Measurements from ENCODE around the gene PCDHGA9. TPM values are rescaled to one million over a fixed set of nuclear protein-coding genes. Genes with fewer than 3 reads are reported as not detected.

The PCDHGA9 gene
- total and polyA plus RNA-seq, 10 of the 15 experiments (the other 5 are each of a cell fraction or from before 2014, with no cell fraction given) = 0.08 to 0.63 (median 0.29) TPM; not detected in 2

DNA sequence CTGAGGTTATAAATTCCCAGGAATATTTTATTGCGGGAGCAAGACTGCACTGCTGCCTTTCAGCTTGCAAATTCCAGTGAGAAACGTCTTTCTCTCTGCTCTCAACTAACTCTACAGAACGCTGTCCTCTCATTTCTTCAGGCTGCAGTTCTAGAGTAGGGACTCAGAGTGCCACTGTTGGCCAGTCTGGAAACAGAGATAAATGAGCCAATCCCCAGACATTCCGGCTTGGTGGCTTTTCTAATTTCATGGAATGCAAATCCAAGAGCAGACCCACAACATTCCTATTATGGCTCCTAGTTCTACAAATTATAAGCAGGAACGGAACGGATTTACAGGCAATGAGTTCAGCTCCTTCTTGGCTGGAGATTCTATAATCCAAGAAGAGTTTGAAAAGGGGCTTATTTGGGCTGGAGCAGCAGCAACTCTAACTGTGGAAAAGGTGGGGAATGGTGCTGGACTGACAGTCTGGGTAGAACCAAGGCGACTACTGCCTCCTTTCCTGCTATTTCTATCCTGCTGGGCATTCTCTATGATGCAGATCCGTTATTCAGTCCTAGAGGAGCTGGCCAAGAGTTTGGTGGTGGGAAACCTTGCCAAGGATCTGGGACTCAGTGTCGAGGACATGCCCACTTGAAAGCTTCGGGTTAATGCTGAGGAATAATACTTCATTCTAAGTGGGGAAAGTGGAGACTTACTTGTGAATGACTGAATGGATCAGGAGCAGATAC, 37.0 kb downstream of the PCDHGA9 start:
- in situ Hi-C loops (cut with MboI) = no loop called here
- no peak overlapping the region for H3K27ac ChIP-seq (ENCODE audit: control insufficient read depth, insufficient read depth)
- ChIA-PET SMC1A (ENCODE audit: uncharacterized antibody, unreplicated experiment) (no interaction called here), CTCF (interaction anchor here (3.0 kb wide), 1 partner anchor 9 kb away, joined by 13 read pairs; the partner anchor contains the start of gene PCDHGA12), RAD21 (ENCODE audit: unreplicated experiment) (interaction anchor here (1.3 to 1.5 kb wide), 2 partner anchors 9 to 124 kb away, joined by 3 read pairs; partner anchors contain the start of gene PCDHGA12), POLR2A (no interaction called here)
- no peak for FAIRE-seq
- H3K4me2 ChIP-seq (ENCODE audit: control insufficient read depth, insufficient read depth) = no peak overlapping the region
- H3K4me1 ChIP-seq (ENCODE audit: control insufficient read depth, insufficient read depth, low read length) = no peaks in the 10 kb centered on the region
- intact Hi-C loops (cut with micrococcal nuclease; ENCODE audit: unreplicated experiment) = no loop called here
- H3K9me3 ChIP-seq (replicated peaks; ENCODE audit: control insufficient read depth, insufficient read depth, low read length) = no peaks in the 10 kb centered on the region; the same call in 2 of the 3 replicates
- H3K36me3 ChIP-seq (ENCODE audit: control insufficient read depth in 2 of 2, insufficient read depth in 2 of 2, low read length in 1 of 2) = no peaks in the 10 kb centered on the region
- no peak overlapping the region for H3K9ac ChIP-seq (ENCODE audit: control insufficient read depth, insufficient read depth, low read length)
- no peak overlapping the region for H2AFZ ChIP-seq (ENCODE audit: control insufficient read depth, low read depth, low read length)
- no peaks in the 10 kb centered on the region for H3K27me3 ChIP-seq (replicated peaks in 1 of 2; ENCODE audit: control insufficient read depth in 2 of 2, insufficient read depth in 2 of 2, low read length in 1 of 2)
- no TSS peak for BruUV-seq (replicated peaks)
- no peak for DNase-seq (ENCODE audit: low read depth, low spot score)
- no peaks in the 10 kb centered on the region for H4K20me1 ChIP-seq (ENCODE audit: control insufficient read depth, insufficient read depth)
- no peak overlapping the region for H3K4me3 ChIP-seq
- TF ChIP-seq PKNOX1 (IDR thresholded peaks at IDR 0.05) (no peak), BCLAF1 (IDR thresholded peaks at IDR 0.05) (no peak), ZNF217 (IDR thresholded peaks at IDR 0.05) (no peak), NBN (IDR thresholded peaks at IDR 0.05) (no peak), RAD51 (IDR thresholded peaks at IDR 0.05) (no peak), FOXK2 (IDR thresholded peaks at IDR 0.05) (no peak), ZNF384 (IDR thresholded peaks at IDR 0.05; ENCODE audit: borderline replicate concordance, low read depth, low read length) (no peak), SMC3 (IDR thresholded peaks at IDR 0.05; ENCODE audit: borderline replicate concordance, low read length) (no peak), TBL1XR1 (IDR thresholded peaks at IDR 0.05; ENCODE audit: low read depth, low read length) (no peak), PAX8 (IDR thresholded peaks at IDR 0.05) (no peak), RBBP5 (conservative IDR thresholded peaks at IDR 0.05) (no peak), TCF7 (IDR thresholded peaks at IDR 0.05; ENCODE audit: borderline replicate concordance) (no peak)
- no peak for ATAC-seq
- no peaks in the 10 kb centered on the region for H3K79me2 ChIP-seq (ENCODE audit: control insufficient read depth, insufficient read depth, low read length)
- WGBS (ENCODE audit: insufficient coverage, insufficient replicate concordance, low lambda C conversion rate, missing lambda C conversion rate) = 62% methylated on average over 10 of the region's 10 CpGs

Data from GM12878 (cell line).